Stimulated activated naive B cell treated with anti-CD40 and anti-IgM and Interleukin-4, amounts not matched to agents 10 μg/mL and 1 μg/mL and 100 μg/mL, for 72 hours (primary cell): ENCODE measurements around the gene TMEM134.

Experiments
- ATAC-seq, 2 donors: fragments of 150-1000 bp; cut with Tn5 transposase; replicated peaks; 2 replicates each; pipeline ENCODE4 v1.10.0; 2021; ENCODE audit warnings: moderate library complexity in 1 of 2
- DNase-seq: peaks from one replicate; pipeline ENCODE4 v3.0.0; 2021
- H3K27ac Mint-ChIP-seq: one replicate; pipeline ENCODE4 v1.8.0; 2022; ENCODE audit warnings: mild to moderate bottlenecking, mixed read lengths
- H3K27me3 Mint-ChIP-seq, 2 donors: one replicate each; pipeline ENCODE4 v1.8.0; 2022; ENCODE audit warnings: mixed read lengths in 2 of 2
- H3K36me3 Mint-ChIP-seq, 2 donors: one replicate each; pipeline ENCODE4 v1.8.0; 2022; ENCODE audit warnings: mixed read lengths in 2 of 2, mild to moderate bottlenecking in 1 of 2
- H3K4me1 Mint-ChIP-seq, 2 donors: one replicate each; pipeline ENCODE4 v1.8.0; 2022; ENCODE audit warnings: mixed read lengths in 2 of 2, mild to moderate bottlenecking in 1 of 2
- H3K4me3 Mint-ChIP-seq, 2 donors: one replicate each; pipeline ENCODE4 v1.8.0; 2022; ENCODE audit warnings: mild to moderate bottlenecking in 2 of 2, mixed read lengths in 2 of 2, moderate library complexity in 1 of 2
- H3K9me3 Mint-ChIP-seq, 2 donors: one replicate each; pipeline ENCODE4 v1.8.0; 2022; ENCODE audit warnings: mixed read lengths in 2 of 2, mild to moderate bottlenecking in 1 of 2

The TMEM134 gene

GRCh38 chr11:67416416-67417335, 52.4 kb downstream of the TMEM134 start:
- Mint-ChIP-seq H3K4me3 (peak overlapping the region; percentile 70 to 81), H3K27me3 (no peaks in the 10 kb centered on the region), H3K36me3 (no peaks in the 10 kb centered on the region), H3K27ac (peak overlapping the region; percentile 75), H3K4me1 (peaks cover 60 to 88% of the 10 kb centered on the region in 2 donors), H3K9me3 (no peaks in the 10 kb centered on the region)
- no peak for DNase-seq
- no peak for ATAC-seq

- ATAC-seq: no peak
- peak within 1 kb of the TSS; percentile 75 for H3K27ac Mint-ChIP-seq
- no peaks in the 10 kb centered on the region for H3K36me3 Mint-ChIP-seq
- H3K4me3 Mint-ChIP-seq: peak within 1 kb of the TSS; percentile 79 to 82
- H3K9me3 Mint-ChIP-seq: no peaks in the 10 kb centered on the region
- peaks cover 67 to 91% of the 10 kb centered on the region in 2 donors for H3K4me1 Mint-ChIP-seq
- H3K27me3 Mint-ChIP-seq: no peaks in the 10 kb centered on the region
- DNase-seq: no peak
Measured at GRCh38 chr11:67415501-67416304, 53.3 kb downstream of the TMEM134 start, which contains the start of gene CARNS1. CARNS1 (plus strand) TSS chr11:67415678; CDS start chr11:67416200, 522 bp downstream.

GRCh38 chr11:67413266-67413849, 55.7 kb downstream of the TMEM134 start:
- Mint-ChIP-seq H3K9me3 (no peaks in the 10 kb centered on the region), H3K27ac (peak overlapping the region; percentile 39), H3K4me3 (no peak overlapping the region), H3K27me3 (no peaks in the 10 kb centered on the region), H3K4me1 (peaks cover 72 to 91% of the 10 kb centered on the region in 2 donors), H3K36me3 (peaks cover 8 to 10% of the 10 kb centered on the region in 2 donors)
- DNase-seq: no peak
- no peak for ATAC-seq

- ATAC-seq (peak in 1 of 2 donors; percentile 3), DNase-seq (no peak)
- Mint-ChIP-seq H3K4me1 (peaks cover 73 to 91% of the 10 kb centered on the region in 2 donors), H3K27ac (peak overlapping the region; percentile 39), H3K9me3 (no peaks in the 10 kb centered on the region), H3K36me3 (peaks cover 10 to 16% of the 10 kb centered on the region in 2 donors), H3K4me3 (peak overlapping the region; percentile 25 to 37), H3K27me3 (no peaks in the 10 kb centered on the region)
Measured at GRCh38 chr11:67412495-67413179, 56.4 kb downstream of the TMEM134 start.

GRCh38 chr11:67411785-67412152, 57.3 kb downstream of the TMEM134 start:
- peak; percentile 43 to 55 for ATAC-seq
- no peaks in the 10 kb centered on the region for H3K9me3 Mint-ChIP-seq
- peak overlapping the region in 1 of 2 donors; percentile 39 for H3K4me3 Mint-ChIP-seq
- peaks cover 10 to 24% of the 10 kb centered on the region in 2 donors for H3K36me3 Mint-ChIP-seq
- no peak for DNase-seq
- no peaks in the 10 kb centered on the region for H3K27me3 Mint-ChIP-seq
- H3K27ac Mint-ChIP-seq: peak overlapping the region; percentile 81
- H3K4me1 Mint-ChIP-seq: peaks cover 74 to 91% of the 10 kb centered on the region in 2 donors
